ENCODE data around the gene BEX4.
"Not testable (repeated sequence)": the region's sequence is repeated elsewhere in the genome, so short reads cannot be mapped to it uniquely, and the experiment has no call there.

BEX4 gene

DNA sequence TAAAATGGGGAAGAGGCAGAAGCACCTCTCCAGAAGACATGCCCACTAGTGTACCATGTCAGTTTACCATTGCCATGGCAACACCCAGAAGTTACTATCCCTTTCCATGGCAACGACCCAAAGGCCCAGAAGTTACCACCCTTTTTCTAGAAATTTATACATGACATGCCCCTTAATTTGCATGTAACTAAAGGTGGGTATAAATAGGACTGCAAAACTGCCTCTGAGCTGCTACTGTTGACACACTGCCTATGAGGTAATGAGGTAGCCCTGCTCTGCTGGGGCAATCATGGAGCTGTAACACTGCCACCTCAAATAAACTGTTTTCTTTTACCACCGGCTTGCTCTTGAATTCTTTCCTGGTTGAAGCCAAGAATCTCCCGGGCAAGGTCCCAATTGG lies 13.9 kb upstream of the BEX4 start:
- no peaks in the 10 kb centered on the region for H3K4me1 ChIP-seq (ENCODE audit: control insufficient read depth, insufficient read depth, low read length, poor library complexity, severe bottlenecking)
- no CpG with 5 or more reads among the region's 3 CpGs for WGBS, 2 experiments (ENCODE audit: insufficient coverage in 2 of 2)
- H3K27ac ChIP-seq (ENCODE audit: low read depth, low read length, severe bottlenecking): no peak overlapping the region
- H3K36me3 ChIP-seq (ENCODE audit: control insufficient read depth, insufficient read depth, low read length): no peaks in the 10 kb centered on the region
- H3K4me3 ChIP-seq (ENCODE audit: extremely low read depth, insufficient read depth, low read length, poor library complexity, severe bottlenecking): no peak overlapping the region
- H3K9me3 ChIP-seq (ENCODE audit: control insufficient read depth, low read length): no peaks in the 10 kb centered on the region

DNA sequence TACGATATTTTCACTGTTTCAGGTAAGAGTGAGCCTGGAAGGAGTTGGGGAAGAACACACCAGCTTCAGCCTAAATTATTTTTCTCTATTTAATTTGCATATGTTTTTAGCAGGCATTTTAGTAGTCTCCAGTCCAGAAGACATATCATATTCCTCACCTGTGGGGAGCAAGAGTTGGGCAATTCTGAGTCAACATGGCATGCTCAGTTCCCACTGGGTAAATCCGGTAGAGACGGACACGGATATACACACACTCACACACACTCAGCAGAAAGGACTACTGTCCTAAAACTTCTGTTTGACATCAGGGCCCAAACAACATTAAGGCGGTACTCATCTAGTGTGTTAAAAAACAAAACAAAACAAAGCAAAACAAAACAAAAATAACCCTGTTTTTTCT lies 4.9 kb upstream of the BEX4 start:
- no peak overlapping the region for H3K27ac ChIP-seq (ENCODE audit: low read depth, low read length, severe bottlenecking)
- WGBS, 2 experiments (ENCODE audit: insufficient coverage in 2 of 2): 100% methylated on average over 3 of the region's 5 CpGs; no CpG with 5 or more reads in 1 of the 2 experiments

DNA sequence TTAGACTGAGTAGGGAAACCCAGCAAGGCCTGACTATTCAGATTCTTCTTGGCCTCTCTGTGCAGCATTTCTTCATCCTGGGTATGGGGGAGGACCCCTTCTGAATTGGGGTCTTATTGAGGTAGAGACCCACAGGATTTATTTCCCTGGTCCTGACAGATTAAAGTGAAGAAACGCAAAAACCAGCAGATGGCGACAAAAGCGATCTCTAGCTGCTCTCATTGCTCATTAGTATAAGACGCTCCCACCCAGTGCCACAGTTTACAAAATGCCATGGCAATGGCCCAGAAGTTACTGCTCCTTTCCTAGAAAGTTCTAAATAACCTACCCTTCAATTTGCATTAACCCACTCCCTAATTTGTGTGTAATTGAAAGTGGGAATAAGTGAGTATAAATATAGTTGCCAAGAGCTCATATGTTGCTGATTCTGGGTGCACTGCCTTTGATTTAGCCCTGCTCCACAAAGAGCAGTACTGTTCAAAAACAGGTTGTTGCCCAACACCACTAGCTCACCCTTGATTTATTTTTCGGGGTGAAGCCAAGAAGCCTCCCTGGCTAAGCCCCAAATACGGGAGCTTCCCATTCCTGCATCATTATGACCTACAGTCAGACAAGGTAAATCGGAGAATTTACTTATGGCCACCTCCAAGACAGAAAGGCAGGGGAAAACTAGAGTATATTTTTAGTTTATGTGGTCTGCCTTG lies 3.7 kb upstream of the BEX4 start:
- no peaks in the 10 kb centered on the region for H3K4me1 ChIP-seq (ENCODE audit: control insufficient read depth, insufficient read depth, low read length, poor library complexity, severe bottlenecking)
- H3K27ac ChIP-seq (ENCODE audit: low read depth, low read length, severe bottlenecking): no peak overlapping the region
- H3K4me3 ChIP-seq (ENCODE audit: extremely low read depth, insufficient read depth, low read length, poor library complexity, severe bottlenecking): no peak overlapping the region
- 0% methylated on average over 2 of the region's 7 CpGs; no CpG with 5 or more reads in 1 of the 2 experiments for WGBS, 2 experiments (ENCODE audit: insufficient coverage in 2 of 2)
- H3K36me3 ChIP-seq (ENCODE audit: control insufficient read depth, insufficient read depth, low read length): peaks cover 1% of the 10 kb centered on the region
- no peaks in the 10 kb centered on the region for H3K9me3 ChIP-seq (ENCODE audit: control insufficient read depth, low read length)

More for the DNA sequence above, 4.9 kb upstream of the BEX4 start:
- Histone ChIP-seq H3K4me3 (ENCODE audit: extremely low read depth, insufficient read depth, low read length, poor library complexity, severe bottlenecking) (no peak overlapping the region), H3K9me3 (ENCODE audit: control insufficient read depth, low read length) (no peaks in the 10 kb centered on the region), H3K36me3 (ENCODE audit: control insufficient read depth, insufficient read depth, low read length) (no peaks in the 10 kb centered on the region), H3K4me1 (ENCODE audit: control insufficient read depth, insufficient read depth, low read length, poor library complexity, severe bottlenecking) (no peaks in the 10 kb centered on the region)

DNA sequence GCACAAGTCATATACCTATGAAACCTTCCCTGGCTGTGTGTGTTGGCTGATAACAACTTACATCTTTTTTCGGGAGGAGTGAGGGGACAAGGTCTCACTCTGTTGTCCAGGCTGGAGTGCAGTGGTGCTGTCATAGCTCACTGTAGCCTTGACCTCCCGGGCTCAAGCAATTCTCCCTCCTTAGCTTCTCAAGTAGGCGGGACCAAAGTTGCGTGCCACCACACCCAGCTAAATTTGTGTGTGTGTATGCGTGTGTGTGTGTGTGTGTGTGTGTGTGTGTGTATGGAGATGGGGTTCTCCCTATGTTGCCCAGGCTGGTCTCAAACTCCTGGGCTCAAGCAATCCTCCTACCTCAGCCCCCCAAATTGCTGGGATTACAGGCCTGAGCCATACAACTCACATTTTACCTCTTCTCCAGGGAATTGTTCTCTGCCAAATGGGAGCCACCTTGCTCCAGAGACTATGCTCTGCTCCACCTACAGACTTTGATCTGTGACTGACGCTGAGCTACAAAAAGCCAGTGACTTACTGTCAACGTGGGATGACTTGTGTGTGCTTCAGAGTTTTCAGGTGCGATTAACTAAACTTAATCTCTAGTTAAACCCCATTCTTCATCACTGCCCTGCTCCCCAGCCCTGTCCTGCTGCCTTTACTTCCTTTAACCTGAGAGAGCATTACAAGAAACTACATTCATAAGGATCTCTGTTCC lies 2.0 kb upstream of the BEX4 start:
- WGBS, 2 experiments (ENCODE audit: insufficient coverage in 2 of 2): 75% methylated on average over 4 of the region's 8 CpGs; no CpG with 5 or more reads in 1 of the 2 experiments
- peaks cover 14% of the 10 kb centered on the region for H3K36me3 ChIP-seq (ENCODE audit: control insufficient read depth, insufficient read depth, low read length)
- no peak overlapping the region for H3K27ac ChIP-seq (ENCODE audit: low read depth, low read length, severe bottlenecking)
- no peaks in the 10 kb centered on the region for H3K9me3 ChIP-seq (ENCODE audit: control insufficient read depth, low read length)
- no peak overlapping the region for H3K4me3 ChIP-seq (ENCODE audit: extremely low read depth, insufficient read depth, low read length, poor library complexity, severe bottlenecking)
- no peaks in the 10 kb centered on the region for H3K4me1 ChIP-seq (ENCODE audit: control insufficient read depth, insufficient read depth, low read length, poor library complexity, severe bottlenecking)

DNA sequence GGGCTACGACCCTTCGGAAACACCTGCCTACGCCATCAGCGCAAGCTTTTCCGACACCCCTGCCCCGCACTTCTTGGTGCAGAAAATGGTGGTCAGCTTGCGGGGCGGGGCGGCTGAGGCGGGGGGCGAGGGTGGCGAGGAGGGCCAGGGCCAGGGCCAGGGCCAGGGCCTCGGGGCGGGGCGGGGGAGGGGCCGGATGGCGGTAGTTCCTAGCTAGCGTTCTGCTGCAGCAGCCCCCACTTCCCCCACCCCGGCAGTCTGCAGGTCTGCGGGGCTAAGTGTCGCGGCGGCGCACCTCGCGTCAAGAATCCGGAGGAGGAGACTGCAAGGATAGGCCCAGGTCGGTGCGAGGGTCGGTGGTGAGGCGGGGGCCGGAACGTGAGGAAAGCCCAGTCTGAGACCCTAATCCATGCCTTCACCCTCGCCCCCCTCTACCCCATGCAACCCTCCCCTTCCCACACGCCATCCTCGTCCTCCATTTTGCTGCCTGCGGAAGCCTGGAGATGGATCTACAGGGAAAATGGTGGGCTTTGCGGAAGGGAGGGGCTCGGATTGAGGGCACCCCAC lies 600 bp downstream of the BEX4 start:
- WGBS, 2 experiments (ENCODE audit: insufficient coverage in 2 of 2): 0% methylated on average over 3 of the region's 39 CpGs; no CpG with 5 or more reads in 1 of the 2 experiments
- Histone ChIP-seq H3K27ac (ENCODE audit: low read depth, low read length, severe bottlenecking) (peak overlapping the region; percentile 96), H3K4me1 (ENCODE audit: control insufficient read depth, insufficient read depth, low read length, poor library complexity, severe bottlenecking) (no peaks in the 10 kb centered on the region), H3K36me3 (ENCODE audit: control insufficient read depth, insufficient read depth, low read length) (peaks cover 14% of the 10 kb centered on the region), H3K4me3 (ENCODE audit: extremely low read depth, insufficient read depth, low read length, poor library complexity, severe bottlenecking) (peak overlapping the region; percentile 66), H3K9me3 (ENCODE audit: control insufficient read depth, low read length) (no peaks in the 10 kb centered on the region)

DNA sequence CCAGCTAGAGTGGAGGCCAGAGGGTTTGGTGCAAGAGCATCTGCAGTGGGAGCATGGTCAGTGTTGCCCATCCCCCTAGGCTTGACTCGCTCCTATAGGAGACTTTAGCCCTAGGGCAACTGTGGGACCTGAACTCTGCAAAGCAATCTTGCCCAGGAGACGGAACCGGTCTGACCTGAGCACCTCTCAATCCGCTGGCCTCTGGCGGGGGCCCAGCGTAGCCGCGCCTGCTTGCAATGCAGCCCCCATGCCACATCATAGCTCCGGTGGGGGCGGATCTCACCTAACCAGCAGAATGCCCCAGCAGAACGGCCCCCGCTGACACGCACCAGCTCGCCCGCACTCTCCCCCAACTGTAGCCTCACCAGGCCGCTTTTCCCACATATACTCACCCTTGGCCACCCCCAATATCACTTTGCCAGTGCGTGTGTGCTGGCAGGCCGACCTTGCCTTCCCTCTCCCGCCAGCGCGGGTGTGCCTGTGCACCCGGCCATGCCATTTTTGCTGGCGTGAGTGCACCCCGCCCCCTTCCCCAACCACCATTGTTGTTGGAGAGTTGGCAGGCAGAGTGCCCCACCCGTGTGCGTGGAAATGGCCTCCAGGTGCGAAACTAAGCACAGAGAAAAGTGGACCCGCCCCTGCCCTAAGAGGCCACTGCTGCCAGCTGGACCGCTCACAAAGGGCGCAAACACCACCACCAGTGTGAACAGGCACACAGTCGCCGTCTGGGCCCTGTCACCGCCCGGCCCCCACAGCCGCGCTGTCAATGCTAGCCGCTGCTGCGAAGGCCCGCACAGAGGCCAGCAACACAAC lies 5.8 kb downstream of the BEX4 start:
- Histone ChIP-seq H3K4me1 (ENCODE audit: control insufficient read depth, insufficient read depth, low read length, poor library complexity, severe bottlenecking) (no peaks in the 10 kb centered on the region), H3K4me3 (ENCODE audit: extremely low read depth, insufficient read depth, low read length, poor library complexity, severe bottlenecking) (no peak overlapping the region), H3K9me3 (ENCODE audit: control insufficient read depth, low read length) (no peaks in the 10 kb centered on the region), H3K27ac (ENCODE audit: low read depth, low read length, severe bottlenecking) (no peak overlapping the region), H3K36me3 (ENCODE audit: control insufficient read depth, insufficient read depth, low read length) (peaks cover 14% of the 10 kb centered on the region)
- 88 to 98% methylated on average over 7 to 14 of the region's 39 CpGs for WGBS, 2 experiments (ENCODE audit: insufficient coverage in 2 of 2)

DNA sequence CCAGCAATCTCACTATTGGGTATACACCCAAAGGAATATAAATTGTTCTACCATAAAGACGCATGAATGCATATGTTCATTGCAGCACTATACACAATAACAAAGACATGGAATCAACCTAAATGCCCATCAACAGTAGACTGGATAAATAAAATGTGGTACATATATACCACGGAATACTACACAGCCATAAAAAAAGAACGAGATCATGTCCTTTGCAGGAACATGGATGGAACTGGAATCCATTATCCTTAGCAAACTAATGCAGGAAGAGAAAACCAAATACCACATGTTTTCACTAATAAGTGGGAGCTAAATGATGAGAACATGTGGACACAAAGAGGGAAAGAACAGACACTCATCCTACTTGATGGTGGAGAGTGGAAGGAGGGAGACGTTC lies 11.0 kb downstream of the BEX4 start:
- not testable (repeated sequence) for H3K4me1 ChIP-seq (ENCODE audit: control insufficient read depth, insufficient read depth, low read length, poor library complexity, severe bottlenecking); H3K4me3 ChIP-seq (ENCODE audit: extremely low read depth, insufficient read depth, low read length, poor library complexity, severe bottlenecking)
- 100% methylated on average over 1 of the region's 4 CpGs; no CpG with 5 or more reads in 1 of the 2 experiments for WGBS, 2 experiments (ENCODE audit: insufficient coverage in 2 of 2)

DNA sequence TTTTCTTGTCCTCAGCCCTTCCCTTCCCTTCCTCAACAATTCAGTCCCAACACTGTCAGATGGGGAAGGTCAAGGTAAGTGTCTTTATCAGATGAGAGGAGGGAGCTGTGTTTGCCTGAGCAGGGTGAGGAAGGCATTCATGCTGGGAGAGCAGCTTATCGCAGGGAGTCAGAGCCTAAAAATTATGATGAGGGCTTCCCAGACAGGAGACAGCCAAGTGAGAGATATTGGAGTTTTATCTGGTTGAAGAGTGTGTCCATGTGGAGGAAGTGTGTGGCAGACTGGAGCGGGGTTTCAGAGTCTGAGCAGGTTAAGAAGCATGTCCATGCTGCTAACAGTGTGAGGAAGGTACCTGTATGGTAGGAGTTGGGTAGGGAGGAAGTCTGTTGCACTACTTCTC lies 18.4 kb downstream of the BEX4 start:
- H3K4me1 ChIP-seq (ENCODE audit: control insufficient read depth, insufficient read depth, low read length, poor library complexity, severe bottlenecking): no peaks in the 10 kb centered on the region
- no peaks in the 10 kb centered on the region for H3K9me3 ChIP-seq (ENCODE audit: control insufficient read depth, low read length)
- no peak overlapping the region for H3K27ac ChIP-seq (ENCODE audit: low read depth, low read length, severe bottlenecking)
- 88 to 89% methylated on average over 1 to 2 of the region's 2 CpGs for WGBS, 2 experiments (ENCODE audit: insufficient coverage in 2 of 2)
- H3K36me3 ChIP-seq (ENCODE audit: control insufficient read depth, insufficient read depth, low read length): no peaks in the 10 kb centered on the region
- H3K4me3 ChIP-seq (ENCODE audit: extremely low read depth, insufficient read depth, low read length, poor library complexity, severe bottlenecking): no peak overlapping the region

More for the DNA sequence above, 11.0 kb downstream of the BEX4 start:
- H3K27ac ChIP-seq (ENCODE audit: low read depth, low read length, severe bottlenecking); H3K36me3 ChIP-seq (ENCODE audit: control insufficient read depth, insufficient read depth, low read length); H3K9me3 ChIP-seq (ENCODE audit: control insufficient read depth, low read length): not testable (repeated sequence)

DNA sequence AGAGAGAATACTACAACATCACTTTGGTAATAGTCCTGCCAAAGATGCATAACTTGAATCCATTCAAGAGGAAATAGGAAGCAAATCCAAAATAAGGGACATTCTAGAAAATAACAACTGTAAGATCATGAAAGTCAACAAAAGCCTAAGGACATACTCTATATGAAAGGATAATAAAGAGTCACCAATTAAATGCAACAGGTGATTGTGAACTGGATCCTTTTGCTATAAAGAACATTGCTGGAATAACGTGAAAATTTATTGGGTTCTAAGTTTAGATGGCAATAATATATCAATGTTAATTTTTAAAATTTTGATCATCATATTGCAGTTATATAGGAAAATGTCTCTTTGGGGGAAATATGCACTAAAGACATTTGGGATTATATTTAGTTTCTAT lies 20.0 kb downstream of the BEX4 start:
- no peaks in the 10 kb centered on the region for H3K4me1 ChIP-seq (ENCODE audit: control insufficient read depth, insufficient read depth, low read length, poor library complexity, severe bottlenecking)
- H3K4me3 ChIP-seq (ENCODE audit: extremely low read depth, insufficient read depth, low read length, poor library complexity, severe bottlenecking): no peak overlapping the region
- H3K27ac ChIP-seq (ENCODE audit: low read depth, low read length, severe bottlenecking): no peak overlapping the region
- no peaks in the 10 kb centered on the region for H3K36me3 ChIP-seq (ENCODE audit: control insufficient read depth, insufficient read depth, low read length)
- no peaks in the 10 kb centered on the region for H3K9me3 ChIP-seq (ENCODE audit: control insufficient read depth, low read length)
- no CpG with 5 or more reads among the region's 1 CpG for WGBS, 2 experiments (ENCODE audit: insufficient coverage in 2 of 2)

DNA sequence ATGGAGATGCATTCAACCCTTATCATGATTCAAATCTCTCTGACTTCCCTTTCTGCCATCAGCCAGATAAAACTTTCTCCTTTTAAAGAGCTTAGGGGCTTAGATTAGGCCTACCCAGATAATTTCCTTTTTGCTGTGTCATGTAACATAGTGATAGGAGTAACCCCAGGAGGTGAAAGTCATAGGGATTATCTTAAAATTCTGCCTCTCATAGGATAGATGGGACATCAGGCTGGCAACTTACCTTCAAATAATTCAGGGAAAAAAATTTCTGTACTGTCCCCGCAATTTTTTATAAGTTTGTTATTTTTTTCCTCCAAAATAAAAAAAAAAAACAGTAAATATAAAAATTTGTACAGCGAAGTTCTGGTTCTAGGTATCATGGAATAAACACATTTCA lies 20.7 kb downstream of the BEX4 start:
- not testable (repeated sequence) for H3K27ac ChIP-seq (ENCODE audit: low read depth, low read length, severe bottlenecking); H3K4me1 ChIP-seq (ENCODE audit: control insufficient read depth, insufficient read depth, low read length, poor library complexity, severe bottlenecking); H3K4me3 ChIP-seq (ENCODE audit: extremely low read depth, insufficient read depth, low read length, poor library complexity, severe bottlenecking); H3K9me3 ChIP-seq (ENCODE audit: control insufficient read depth, low read length); H3K36me3 ChIP-seq (ENCODE audit: control insufficient read depth, insufficient read depth, low read length)
- WGBS, 2 experiments (ENCODE audit: insufficient coverage in 2 of 2): no CpG with 5 or more reads among the region's 2 CpGs
